A673 (cell line): ENCODE data around the gene ZNF324. TPM values are rescaled to one million over a fixed set of nuclear protein-coding genes. Genes with fewer than 3 reads are reported as not detected.

Source experiments
- BruUV-seq: library from RNA; stranded (reverse); fragments of 400-500 nt; replicated peaks from 2 replicates; lab custom pipeline; 2021; lab: Mats Ljungman, UMichigan
- CTCF ChIA-PET: fragments of 300-600 bp; sonication (Branson Sonifier 250); formaldehyde crosslinking; loops from one replicate; lab custom pipeline; 2022; ENCODE audit warnings: antibody characterized with exemption; lab: Charles Lee
- POLR2A ChIA-PET: fragments of 300-600 bp; sonication (Branson Sonifier 250); formaldehyde crosslinking; loops from one replicate; lab custom pipeline; 2022; ENCODE audit warnings: antibody characterized with exemption; ENCODE audit not compliant: low non-redundant PET; lab: Charles Lee
- DNase-seq: peaks from one replicate; pipeline ENCODE4 v3.0.0-alpha.2; 2015; ENCODE audit warnings: low spot score
- H3K27ac ChIP-seq: fragments of 200-600 bp; sonication (generic); 2 replicates; pipeline ENCODE4 v1.5.1; 2016; ENCODE audit warnings: mixed run types, low read depth, mild to moderate bottlenecking, mixed read lengths, antibody characterized with exemption, low read length; ENCODE audit not compliant: poor library complexity, severe bottlenecking
- H3K27me3 ChIP-seq: fragments of 200-600 bp; sonication (generic); replicated peaks from 2 replicates; pipeline ENCODE4 v1.6.1; 2017; ENCODE audit warnings: mixed run types, low read depth, mild to moderate bottlenecking, mixed read lengths, antibody characterized with exemption, low read length; ENCODE audit not compliant: insufficient read depth, poor library complexity
- H3K36me3 ChIP-seq: fragments of 200-600 bp; sonication (generic); 2 replicates; pipeline ENCODE4 v1.6.1; 2016; ENCODE audit warnings: mixed run types, mild to moderate bottlenecking, mixed read lengths, antibody characterized with exemption, low read length; ENCODE audit not compliant: insufficient read depth, poor library complexity, severe bottlenecking
- H3K4me1 ChIP-seq: fragments of 200-600 bp; sonication (generic); 2 replicates; pipeline ENCODE4 v1.6.1; 2017; ENCODE audit warnings: mixed run types, mild to moderate bottlenecking, mixed read lengths, antibody characterized with exemption, low read length; ENCODE audit not compliant: insufficient read depth, poor library complexity, severe bottlenecking
- H3K4me3 ChIP-seq: fragments of 200-600 bp; sonication (generic); 2 replicates; pipeline ENCODE4 v1.5.1; 2016; ENCODE audit warnings: low read depth, mixed run types, mild to moderate bottlenecking, mixed read lengths, low read length; ENCODE audit not compliant: poor library complexity, severe bottlenecking
- H3K9me3 ChIP-seq: fragments of 200-600 bp; sonication (generic); 2 replicates; pipeline ENCODE4 v1.6.1; 2016; ENCODE audit warnings: mixed run types, low read depth, mild to moderate bottlenecking, mixed read lengths, antibody characterized with exemption, low read length; ENCODE audit not compliant: poor library complexity, severe bottlenecking
- EZH2 ChIP-seq: fragments of 200-600 bp; sonication (generic); IDR thresholded peaks from 2 replicates; pipeline ENCODE4 v1.6.1; 2017; ENCODE audit warnings: borderline replicate concordance, low read depth, mild to moderate bottlenecking, mixed read lengths, antibody characterized with exemption, low read length; ENCODE audit not compliant: poor library complexity, severe bottlenecking
- intact Hi-C: fragments of 100-400 bp; cut with micrococcal nuclease; formaldehyde crosslinking; loops from one replicate; pipeline ENCODE4 v1.10.0; 2022; ENCODE audit not compliant: unreplicated experiment
- total RNA-seq: library from RNA; stranded (reverse); gene quantifications from 2 replicates; pipeline ENCODE4 v1.2.3, GENCODE V29; 2021
- TF ChIP-seq, protein P1 (sequence below): fragments of 300-800, 200-600 bp; sonication (generic); conservative IDR thresholded peaks from 2 replicates; pipeline ENCODE4 v1.5.1; 2017; ENCODE audit warnings: low read depth, mild to moderate bottlenecking, antibody characterized with exemption, low read length, moderate library complexity, mixed read lengths

ZNF324 gene
- total RNA-seq, 1 experiment from 2014 or later: 12.7 TPM

- peaks cover 11% of the 10 kb centered on the region for H3K36me3 ChIP-seq
- no peaks in the 10 kb centered on the region for H3K27me3 ChIP-seq
- BruUV-seq: no TSS peak
- H3K4me1 ChIP-seq: peaks cover 24% of the 10 kb centered on the region
- peak overlapping the region; percentile 49 for H3K4me3 ChIP-seq
- ChIA-PET POLR2A (interaction anchor here (0.9 kb wide), 1 partner anchor 61 kb away, joined by 3 read pairs; no protein-coding TSS in a partner anchor), CTCF (interaction anchor here (0.7 to 0.8 kb wide), 4 partner anchors 13 to 209 kb away, joined by 3 to 12 read pairs (median 5); no protein-coding TSS in a partner anchor)
- DNase-seq: peak; percentile 97
- H3K27ac ChIP-seq: peak overlapping the region; percentile 77
- intact Hi-C loops: no loop called here
- no peaks in the 10 kb centered on the region for H3K9me3 ChIP-seq
- TF ChIP-seq EZH2: no peak
- TF ChIP-seq, protein P1, sequence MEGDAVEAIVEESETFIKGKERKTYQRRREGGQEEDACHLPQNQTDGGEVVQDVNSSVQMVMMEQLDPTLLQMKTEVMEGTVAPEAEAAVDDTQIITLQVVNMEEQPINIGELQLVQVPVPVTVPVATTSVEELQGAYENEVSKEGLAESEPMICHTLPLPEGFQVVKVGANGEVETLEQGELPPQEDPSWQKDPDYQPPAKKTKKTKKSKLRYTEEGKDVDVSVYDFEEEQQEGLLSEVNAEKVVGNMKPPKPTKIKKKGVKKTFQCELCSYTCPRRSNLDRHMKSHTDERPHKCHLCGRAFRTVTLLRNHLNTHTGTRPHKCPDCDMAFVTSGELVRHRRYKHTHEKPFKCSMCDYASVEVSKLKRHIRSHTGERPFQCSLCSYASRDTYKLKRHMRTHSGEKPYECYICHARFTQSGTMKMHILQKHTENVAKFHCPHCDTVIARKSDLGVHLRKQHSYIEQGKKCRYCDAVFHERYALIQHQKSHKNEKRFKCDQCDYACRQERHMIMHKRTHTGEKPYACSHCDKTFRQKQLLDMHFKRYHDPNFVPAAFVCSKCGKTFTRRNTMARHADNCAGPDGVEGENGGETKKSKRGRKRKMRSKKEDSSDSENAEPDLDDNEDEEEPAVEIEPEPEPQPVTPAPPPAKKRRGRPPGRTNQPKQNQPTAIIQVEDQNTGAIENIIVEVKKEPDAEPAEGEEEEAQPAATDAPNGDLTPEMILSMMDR: peak; percentile 87
These were observed 47.0 kb downstream of the ZNF324 start for GRCh38 chr19:58513694-58514563.

- POLR2A ChIA-PET: interaction anchor here (0.9 kb wide), 1 partner anchor 61 kb away, joined by 3 read pairs; no protein-coding TSS in a partner anchor
- intact Hi-C loops: no loop called here
- Histone ChIP-seq H3K9me3 (no peaks in the 10 kb centered on the region), H3K4me3 (peak overlapping the region; percentile 49), H3K4me1 (peaks cover 24% of the 10 kb centered on the region), H3K27ac (peak overlapping the region; percentile 65), H3K27me3 (no peaks in the 10 kb centered on the region), H3K36me3 (peaks cover 11% of the 10 kb centered on the region)
- CTCF ChIA-PET: interaction anchor here (0.7 to 0.8 kb wide), 4 partner anchors 14 to 210 kb away, joined by 4 to 12 read pairs (median 6); no protein-coding TSS in a partner anchor
- TF ChIP-seq EZH2: no peak
- DNase-seq: no peak
- BruUV-seq: no TSS peak
These were observed 47.7 kb downstream of the ZNF324 start for GRCh38 chr19:58514564-58515022.

- H3K9me3 ChIP-seq: no peaks in the 10 kb centered on the region
- TF ChIP-seq, protein P1: no peak
- no peak for TF ChIP-seq EZH2
- H3K4me1 ChIP-seq: peaks cover 24% of the 10 kb centered on the region
- no peak overlapping the region for H3K4me3 ChIP-seq
- DNase-seq: no peak
- peaks cover 11% of the 10 kb centered on the region for H3K36me3 ChIP-seq
- H3K27me3 ChIP-seq: no peaks in the 10 kb centered on the region
- intact Hi-C loops: no loop called here
- BruUV-seq: TSS peak; percentile 47
- peak overlapping the region; percentile 58 for H3K27ac ChIP-seq
- ChIA-PET CTCF (interaction anchor here (0.7 kb wide), 1 partner anchor 29 kb away, joined by 6 read pairs; no protein-coding TSS in a partner anchor), POLR2A (no interaction called here)
These were observed 48.4 kb downstream of the ZNF324 start for GRCh38 chr19:58515259-58515658.
